Upper lobe of left lung (tissue), 4 donors: ENCODE results near the gene C1orf141.

ENCODE experiments used
- POLR2A ChIP-seq, 4 donors: fragments of 450-650 bp; IDR thresholded peaks; one replicate each; pipeline ENCODE4 v1.5.1; 2016 to 2017; ENCODE audit warnings: antibody characterized with exemption in 4 of 4, mild to moderate bottlenecking in 2 of 4
- TF ChIP-seq, protein P1 (sequence below), 6 experiments: fragments of 450-650 bp in 4 of 6; fragments of 200-600 bp in 2 of 6; sonication (generic) in 2 of 6; IDR thresholded peaks; one replicate each; pipeline ENCODE4 v1.5.1; 2016 to 2019; ENCODE audit warnings: antibody characterized with exemption in 6 of 6

DNA sequence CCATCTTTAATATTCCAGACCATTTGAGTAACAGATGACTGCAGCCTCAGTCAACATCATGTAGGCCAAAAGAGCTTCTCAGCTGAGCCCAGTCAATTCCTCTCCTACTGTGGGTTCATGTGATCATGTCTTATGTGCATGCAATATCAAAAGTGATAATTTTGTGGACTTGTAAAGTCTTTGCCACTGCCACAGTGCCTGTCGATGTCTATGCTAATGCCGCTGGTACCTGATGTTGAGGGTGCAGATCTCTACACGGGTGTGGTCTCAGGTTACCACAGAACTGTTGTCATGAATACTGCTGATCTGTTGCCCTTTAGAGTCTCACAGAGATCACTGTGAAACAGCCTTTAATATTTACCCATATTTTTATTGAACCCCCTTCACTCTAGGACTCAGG lies 11.3 kb upstream of the C1orf141 start:
- TF ChIP-seq, protein P1, sequence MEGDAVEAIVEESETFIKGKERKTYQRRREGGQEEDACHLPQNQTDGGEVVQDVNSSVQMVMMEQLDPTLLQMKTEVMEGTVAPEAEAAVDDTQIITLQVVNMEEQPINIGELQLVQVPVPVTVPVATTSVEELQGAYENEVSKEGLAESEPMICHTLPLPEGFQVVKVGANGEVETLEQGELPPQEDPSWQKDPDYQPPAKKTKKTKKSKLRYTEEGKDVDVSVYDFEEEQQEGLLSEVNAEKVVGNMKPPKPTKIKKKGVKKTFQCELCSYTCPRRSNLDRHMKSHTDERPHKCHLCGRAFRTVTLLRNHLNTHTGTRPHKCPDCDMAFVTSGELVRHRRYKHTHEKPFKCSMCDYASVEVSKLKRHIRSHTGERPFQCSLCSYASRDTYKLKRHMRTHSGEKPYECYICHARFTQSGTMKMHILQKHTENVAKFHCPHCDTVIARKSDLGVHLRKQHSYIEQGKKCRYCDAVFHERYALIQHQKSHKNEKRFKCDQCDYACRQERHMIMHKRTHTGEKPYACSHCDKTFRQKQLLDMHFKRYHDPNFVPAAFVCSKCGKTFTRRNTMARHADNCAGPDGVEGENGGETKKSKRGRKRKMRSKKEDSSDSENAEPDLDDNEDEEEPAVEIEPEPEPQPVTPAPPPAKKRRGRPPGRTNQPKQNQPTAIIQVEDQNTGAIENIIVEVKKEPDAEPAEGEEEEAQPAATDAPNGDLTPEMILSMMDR (IDR thresholded peaks at IDR 0.05), result no peak
- TF ChIP-seq POLR2A (IDR thresholded peaks at IDR 0.05), result no peak
